GM12878 (cell line): ENCODE measurements around the gene NPTN. TPM values are rescaled to one million over a fixed set of nuclear protein-coding genes. Genes with fewer than 3 reads are reported as not detected.

Source experiments
- EZH2 ChIP-seq: IDR thresholded peaks from 2 replicates; pipeline ENCODE4 v1.6.1; 2012; ENCODE audit warnings: low read depth, mild to moderate bottlenecking, control low read depth, inconsistent platforms, low read length, borderline replicate concordance; ENCODE audit not compliant: control insufficient read depth
- MEF2B ChIP-seq: fragments of 450-650 bp; IDR thresholded peaks from 2 replicates; pipeline ENCODE4 v1.6.1; 2018; ENCODE audit warnings: mild to moderate bottlenecking, moderate library complexity; ENCODE audit not compliant: partially characterized antibody, poor library complexity, severe bottlenecking
- MTA3 ChIP-seq: IDR thresholded peaks from 2 replicates; pipeline ENCODE4 v1.6.1; 2012; ENCODE audit warnings: low read length, inconsistent platforms, borderline replicate concordance
- NFXL1 ChIP-seq: fragments of 450-650 bp; IDR thresholded peaks from 2 replicates; pipeline ENCODE4 v1.6.1; 2017; ENCODE audit warnings: antibody characterized with exemption, mild to moderate bottlenecking, borderline replicate concordance
- PKNOX1 ChIP-seq: fragments of 450-650 bp; IDR thresholded peaks from 2 replicates; pipeline ENCODE4 v1.6.1; 2016; ENCODE audit warnings: mild to moderate bottlenecking
- RUNX3 ChIP-seq: IDR thresholded peaks from 2 replicates; pipeline ENCODE4 v1.6.1; 2012; ENCODE audit warnings: low read length, inconsistent platforms
- SKIL ChIP-seq: fragments of 450-650 bp; IDR thresholded peaks from 2 replicates; pipeline ENCODE4 v1.6.1; 2017; ENCODE audit warnings: mild to moderate bottlenecking, low read depth, inconsistent platforms; ENCODE audit not compliant: poor library complexity, severe bottlenecking
- ZBTB33 ChIP-seq: fragments of 450-650 bp; IDR thresholded peaks from 2 replicates; pipeline ENCODE4 v1.6.1; 2017; ENCODE audit warnings: mild to moderate bottlenecking
- polyA plus RNA-seq, 11 experiments: library from polyadenylated mRNA; depleted of rRNA in 4 of 11; unstranded in 6 of 11; stranded (reverse) in 5 of 11; fragments of >200 nt; fragmentation: Nextera tagmentation in 4 of 11; fragmentation: Illumina TruSeq in 1 of 11; extraction: Ambion mirVana in 4 of 11; extraction: Trizol in 1 of 11; gene quantifications; 1 replicate in 1 of 11; 2 replicates in 10 of 11; pipeline versions ENCODE4 v1.2.1 to v1.2.3, GENCODE V29; 2011 to 2016; ENCODE audit warnings: inconsistent platforms in 2 of 11, missing spikeins in 2 of 11, low read depth in 1 of 11
- total RNA-seq, 4 experiments: library from RNA; depleted of rRNA in 3 of 4; stranded (reverse); fragments of >200 nt in 3 of 4; fragmentation: Illumina TruSeq in 1 of 4; extraction: Trizol in 1 of 4; gene quantifications; 2 replicates each; pipeline versions ENCODE4 v1.2.1 to v1.2.3, GENCODE V29; 2013 to 2021

The NPTN gene
- total and polyA plus RNA-seq, 10 of the 15 experiments (the other 5 are each of a cell fraction or from before 2014, with no cell fraction given): 17.8 to 79.1 (median 41.7) TPM

GRCh38 chr15:73522011-73522410, 111.2 kb downstream of the NPTN start (continued):
- TF ChIP-seq SKIL (no peak), ZBTB33 (no peak), MEF2B (no peak), PKNOX1 (no peak), NFXL1 (no peak), EZH2 (no peak), MTA3 (no peak), RUNX3 (no peak)
